HG03135 (cell line): ENCODE data around the gene SIRT7.
A peak's percentile ranks its signal among the peaks of the same experiment; 100 is the strongest.

ENCODE experiments used
- ATAC-seq: cut with Tn5 transposase; IDR thresholded peaks from one replicate; pipeline ENCODE4 v1.9.1; 2021; ENCODE audit warnings: mild to moderate bottlenecking, moderate library complexity; ENCODE audit not compliant: unreplicated experiment

Gene SIRT7

DNA sequence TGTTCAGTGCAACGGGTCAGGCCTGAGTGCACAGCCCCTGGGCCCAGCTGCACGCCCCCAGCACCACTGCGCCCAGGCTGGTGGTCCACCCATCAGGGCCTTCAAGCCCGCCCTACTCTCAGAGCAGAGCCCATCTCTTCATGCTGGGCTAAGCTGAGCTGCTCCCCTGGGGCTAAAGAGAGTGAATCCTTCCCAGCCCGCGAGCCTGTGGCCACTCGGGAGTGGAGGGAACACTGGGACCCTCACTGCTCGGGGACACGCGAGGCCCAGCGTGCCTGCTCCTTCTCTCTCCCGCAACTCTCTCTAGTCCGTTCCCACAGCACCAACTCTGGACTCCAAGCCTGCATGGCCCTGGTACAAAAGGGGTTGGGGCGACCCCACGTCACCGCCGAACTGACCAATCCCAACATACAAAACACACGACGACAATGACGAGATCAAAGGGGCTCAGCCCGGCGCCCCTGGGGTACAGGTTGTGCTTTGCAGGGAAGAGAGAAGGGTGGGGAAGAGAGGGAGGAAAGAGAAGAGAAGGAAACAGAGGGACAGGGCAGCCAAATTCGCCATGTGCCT, 4.1 kb upstream of the SIRT7 start:
- ATAC-seq: no peak

DNA sequence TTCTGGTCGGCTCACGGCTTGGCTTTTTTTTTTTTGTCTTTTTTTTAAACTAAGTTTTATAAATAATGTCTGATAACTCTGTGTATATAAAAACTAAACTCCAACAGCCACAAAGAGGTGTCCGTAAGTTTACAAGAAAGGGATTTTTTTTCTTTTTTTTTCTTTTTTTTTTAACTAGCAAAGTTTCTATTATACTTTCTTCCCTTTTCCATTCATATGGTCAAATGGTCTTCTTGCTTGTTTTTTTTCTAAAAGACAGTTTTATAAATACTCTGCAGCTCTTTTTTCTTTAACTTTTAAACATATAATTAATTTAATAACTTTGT, 3.5 kb upstream of the SIRT7 start:
- ATAC-seq: no peak

DNA sequence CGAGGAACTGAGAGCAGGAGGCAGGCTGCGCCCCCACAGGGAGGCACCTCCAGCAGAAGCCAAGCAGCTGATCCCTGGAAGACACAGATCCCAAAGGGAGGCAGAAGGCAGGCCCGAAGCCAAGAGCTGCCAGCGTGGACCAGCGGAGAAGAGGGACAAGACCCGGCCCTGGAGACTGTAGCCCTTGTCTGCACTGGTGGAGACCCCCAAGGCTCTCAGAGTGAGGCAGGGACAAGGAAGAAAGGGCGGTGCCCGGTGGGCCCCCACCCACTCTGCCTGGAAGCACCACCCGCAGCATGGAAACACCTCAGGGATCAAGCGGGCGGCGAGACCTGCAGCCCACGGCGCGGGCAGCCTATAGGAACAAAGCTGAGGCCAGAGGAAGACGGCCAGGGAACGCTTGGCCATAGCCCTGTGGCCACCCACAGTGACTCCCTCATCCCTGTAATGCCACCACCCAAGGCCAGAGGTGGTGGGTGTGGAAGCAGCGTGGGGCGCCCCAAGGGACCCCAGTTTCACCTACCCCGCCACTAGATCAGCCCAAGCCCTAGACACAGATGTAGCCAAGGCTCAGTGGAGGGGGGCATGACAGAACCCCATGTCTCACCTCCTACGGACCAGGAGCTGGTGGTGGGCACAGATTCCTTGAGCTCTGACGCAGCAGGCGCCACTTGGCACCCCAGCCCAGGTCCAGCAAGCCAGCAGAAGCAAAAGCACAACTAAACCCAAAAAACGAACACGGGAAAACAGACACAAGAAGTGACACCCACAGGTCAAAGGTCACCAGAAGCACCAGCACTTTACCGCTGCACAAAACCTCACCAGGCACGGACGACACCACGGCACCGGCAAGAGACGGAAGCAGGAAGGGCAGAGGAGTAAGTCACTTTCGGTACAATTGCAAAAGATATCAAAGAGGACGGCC, 2.9 kb upstream of the SIRT7 start:
- ATAC-seq: no peak

GRCh38 chr17:81918832-81919545, 1.0 kb upstream of the SIRT7 start:
- no peak for ATAC-seq

DNA sequence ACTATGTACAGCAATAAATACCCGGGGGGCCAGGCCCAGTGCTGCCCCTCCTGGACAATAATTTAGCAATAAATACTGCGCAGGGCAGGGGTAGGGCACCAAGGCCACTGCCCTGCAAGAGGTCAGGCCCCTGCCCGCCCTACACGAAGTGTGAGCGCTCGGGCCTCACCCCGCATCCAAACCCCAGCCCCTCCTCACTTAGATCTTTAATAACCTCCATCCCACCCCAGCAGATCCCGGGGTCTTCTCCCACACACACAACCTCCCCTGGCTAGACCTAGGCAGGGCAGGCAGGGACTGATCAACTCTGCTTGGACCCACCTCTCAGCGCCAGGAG, 325 bp upstream of the SIRT7 start:
- peak; percentile 11 for ATAC-seq

DNA sequence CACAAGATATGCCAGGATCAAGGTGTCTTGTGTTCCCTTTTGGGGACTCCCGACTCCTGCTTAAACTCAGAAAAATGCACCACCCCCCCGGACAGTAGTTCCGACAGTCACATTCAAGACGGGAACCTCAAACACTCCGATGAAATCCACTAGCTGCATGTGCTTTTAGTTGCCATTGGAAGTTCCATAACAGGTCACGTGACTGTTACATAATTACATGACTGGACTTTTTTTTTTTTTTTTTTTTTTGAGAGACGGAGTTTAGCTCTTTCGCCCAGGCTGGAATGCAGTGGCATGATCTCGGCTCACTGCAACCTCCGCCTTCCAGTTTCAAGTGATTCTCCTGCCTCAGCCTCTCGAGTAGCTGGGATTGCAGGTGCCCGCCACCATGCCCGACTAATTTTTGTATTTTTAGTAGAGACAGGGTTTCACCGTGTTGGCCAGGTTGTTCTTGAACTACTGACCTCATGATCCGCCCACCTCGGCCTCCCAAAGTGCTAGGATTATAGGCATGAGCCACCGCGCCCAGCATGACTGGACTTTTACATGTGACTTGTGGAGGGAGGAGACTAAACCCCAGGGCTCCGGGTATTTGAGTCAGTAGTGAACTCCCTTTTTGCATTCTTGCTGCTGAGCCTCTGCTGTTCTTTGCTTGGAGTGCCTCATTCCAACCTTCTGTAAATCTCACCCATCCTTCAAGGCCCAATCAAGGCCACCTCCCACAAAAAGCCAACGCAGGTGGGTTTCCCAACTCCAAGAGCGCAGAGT, 1.6 kb downstream of the SIRT7 start:
- ATAC-seq: no peak

GRCh38 chr17:81915331-81915730, 2.6 kb downstream of the SIRT7 start:
- no peak for ATAC-seq

- no peak for ATAC-seq
Measured at GRCh38 chr17:81914103-81914850, 3.7 kb downstream of the SIRT7 start.

GRCh38 chr17:81913394-81914102, 4.4 kb downstream of the SIRT7 start:
- ATAC-seq: no peak

DNA sequence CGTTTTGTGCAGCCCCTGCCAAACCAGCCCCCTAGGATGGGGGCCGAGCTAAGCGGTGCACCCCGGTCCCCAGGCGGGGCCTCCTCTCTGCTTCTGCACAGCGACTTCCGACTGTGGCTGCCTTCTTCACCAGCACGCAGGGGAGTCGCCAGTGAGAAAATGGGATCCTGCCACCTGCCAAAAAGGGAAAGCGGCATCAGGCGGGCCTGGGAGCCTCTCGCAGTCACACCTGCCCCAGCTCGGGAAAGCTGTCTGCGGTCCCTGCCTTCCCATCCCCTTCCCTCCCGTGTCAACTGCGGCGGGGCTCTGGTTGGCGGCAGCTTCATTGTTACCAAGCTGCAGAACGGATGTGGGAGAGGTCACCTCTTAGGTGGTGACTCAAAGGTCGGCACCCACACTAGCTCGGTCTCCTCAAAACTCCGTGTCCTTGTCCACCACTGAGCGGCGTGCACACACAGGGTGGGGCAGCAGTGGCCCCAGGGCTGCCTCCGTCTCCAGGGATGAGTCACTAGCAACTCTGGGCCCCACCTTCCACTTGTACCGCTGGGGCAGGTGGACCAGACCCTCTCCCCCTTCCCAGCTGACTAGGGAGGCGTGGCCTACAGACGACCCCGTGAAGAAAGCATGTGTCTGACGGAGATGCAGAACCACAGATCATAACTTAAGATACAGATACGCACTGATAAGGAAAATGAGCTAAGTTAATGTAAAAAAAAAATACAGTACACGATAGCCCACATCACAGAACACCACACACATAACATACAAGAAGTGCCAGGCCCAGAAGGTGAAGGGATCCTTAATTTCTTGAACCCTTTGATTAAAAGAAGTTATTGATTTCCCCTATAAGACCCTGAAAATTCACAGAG, 5.3 kb downstream of the SIRT7 start:
- ATAC-seq: no peak

- no peak for ATAC-seq
Measured at GRCh38 chr17:81911969-81912368, 6.0 kb downstream of the SIRT7 start.

- ATAC-seq: peak; percentile 69
Measured at GRCh38 chr17:81911277-81911961, 6.6 kb downstream of the SIRT7 start, which contains the start of gene PCYT2. Gene PCYT2, minus strand, starts transcription at chr17:81911399. Its CDS starts 44 bp downstream, at chr17:81911355.

GRCh38 chr17:81910840-81911276, 7.1 kb downstream of the SIRT7 start:
- ATAC-seq: peak; percentile 13

- ATAC-seq: no peak
Measured at GRCh38 chr17:81909966-81910839, 7.8 kb downstream of the SIRT7 start.

GRCh38 chr17:81909231-81909630, 8.7 kb downstream of the SIRT7 start:
- no peak for ATAC-seq

DNA sequence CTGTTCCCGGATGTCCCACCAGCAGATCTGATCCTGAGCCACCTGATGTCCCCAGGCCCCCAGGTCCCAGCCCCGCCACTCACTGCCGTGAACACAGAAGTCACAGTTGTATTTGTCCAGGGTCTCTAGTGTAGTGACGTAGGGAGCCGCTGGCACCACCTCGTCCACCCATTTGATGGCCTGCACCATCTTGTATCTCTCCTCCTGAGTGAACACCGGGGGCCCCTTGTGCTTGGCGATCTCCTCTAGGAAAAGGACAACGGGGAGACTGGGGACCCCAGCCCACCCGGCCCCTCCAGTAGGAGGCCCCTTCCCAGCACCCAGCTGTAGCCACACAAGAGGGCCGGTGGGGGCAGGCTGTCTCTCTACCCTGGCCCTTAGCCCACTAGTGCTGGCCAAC, 9.2 kb downstream of the SIRT7 start:
- no peak for ATAC-seq
